H7 (cell line): ENCODE measurements around the gene CPED1. TPM values are rescaled to one million over a fixed set of nuclear protein-coding genes. Genes with fewer than 3 reads are reported as not detected.

Experiments
- DNase-seq: peaks from one replicate; pipeline ENCODE4 v3.0.0; 2012
- H3K27me3 ChIP-seq: 2 replicates; pipeline ENCODE4 v1.6.0; 2011; ENCODE audit warnings: mild to moderate bottlenecking, low read length; ENCODE audit not compliant: control insufficient read depth, insufficient read depth
- H3K36me3 ChIP-seq: replicated peaks from 2 replicates; pipeline ENCODE4 v1.5.1; 2011; ENCODE audit warnings: low read length; ENCODE audit not compliant: control insufficient read depth, insufficient read depth
- H3K4me3 ChIP-seq: 2 replicates; pipeline ENCODE4 v1.5.1; 2011; ENCODE audit warnings: low read depth, mild to moderate bottlenecking, control low read depth, low read length, moderate library complexity; ENCODE audit not compliant: insufficient read depth
- total RNA-seq: library from RNA; depleted of rRNA; stranded (reverse); fragments of >200 nt; shearing (Covaris generic); gene quantifications from 2 replicates; pipeline ENCODE4 v1.2.3, GENCODE V29; 2014

CPED1 gene
- total RNA-seq, 1 experiment from 2014 or later = not detected

DNA sequence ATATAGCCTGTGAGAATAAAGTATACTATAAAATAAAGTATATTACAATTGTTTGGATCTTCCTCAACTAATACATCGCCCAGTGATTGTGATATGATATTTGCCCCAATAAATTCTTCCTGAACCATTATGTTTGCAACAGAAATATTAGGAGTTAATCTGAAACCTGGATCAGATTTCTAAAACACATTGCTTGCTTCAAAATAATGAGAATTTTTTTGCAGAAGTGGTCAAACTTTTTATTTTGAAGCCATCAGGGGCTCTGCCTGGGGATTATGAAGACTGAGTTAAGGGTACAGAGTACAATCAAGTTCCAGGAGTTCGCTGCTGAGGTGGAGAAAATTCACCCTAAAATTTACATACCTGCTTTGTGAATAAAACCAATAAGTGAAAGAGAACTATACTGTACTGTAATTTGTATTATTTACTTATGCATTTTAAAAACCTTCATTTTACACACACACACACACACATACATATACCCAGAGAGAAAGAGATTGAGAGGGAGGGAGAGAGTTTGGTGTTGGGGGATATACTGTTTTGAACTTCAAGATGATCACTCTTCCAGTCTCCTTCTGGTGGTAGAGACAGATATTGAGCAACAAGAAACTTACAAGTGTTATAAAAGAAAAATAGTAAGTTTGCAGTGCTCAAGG lies 91.9 kb downstream of the CPED1 start:
- H3K4me3 ChIP-seq = no peak overlapping the region
- no peak for DNase-seq
- no peaks in the 10 kb centered on the region for H3K27me3 ChIP-seq
- no peaks in the 10 kb centered on the region for H3K36me3 ChIP-seq

DNA sequence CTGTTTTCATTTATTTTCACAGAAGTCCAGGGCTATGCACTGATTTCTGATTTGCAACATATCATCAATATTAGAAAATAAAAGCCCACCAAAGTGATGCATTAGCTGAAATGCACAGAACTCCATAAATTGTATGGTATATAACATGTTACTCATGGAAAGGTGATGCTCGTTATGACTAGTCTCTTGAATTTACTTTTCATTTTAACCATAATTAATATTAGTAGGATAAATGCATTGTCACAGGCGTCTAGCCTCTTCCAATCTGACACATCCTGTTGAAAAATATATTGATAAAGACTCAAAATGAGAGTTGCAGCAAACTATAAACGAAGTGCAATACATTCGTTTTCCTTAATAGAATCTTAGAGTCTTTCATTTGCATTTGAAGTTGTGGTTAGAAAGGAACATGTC lies 92.4 kb downstream of the CPED1 start:
- Histone ChIP-seq H3K27me3 (no peaks in the 10 kb centered on the region), H3K36me3 (no peaks in the 10 kb centered on the region), H3K4me3 (no peak overlapping the region)
- no peak for DNase-seq

DNA sequence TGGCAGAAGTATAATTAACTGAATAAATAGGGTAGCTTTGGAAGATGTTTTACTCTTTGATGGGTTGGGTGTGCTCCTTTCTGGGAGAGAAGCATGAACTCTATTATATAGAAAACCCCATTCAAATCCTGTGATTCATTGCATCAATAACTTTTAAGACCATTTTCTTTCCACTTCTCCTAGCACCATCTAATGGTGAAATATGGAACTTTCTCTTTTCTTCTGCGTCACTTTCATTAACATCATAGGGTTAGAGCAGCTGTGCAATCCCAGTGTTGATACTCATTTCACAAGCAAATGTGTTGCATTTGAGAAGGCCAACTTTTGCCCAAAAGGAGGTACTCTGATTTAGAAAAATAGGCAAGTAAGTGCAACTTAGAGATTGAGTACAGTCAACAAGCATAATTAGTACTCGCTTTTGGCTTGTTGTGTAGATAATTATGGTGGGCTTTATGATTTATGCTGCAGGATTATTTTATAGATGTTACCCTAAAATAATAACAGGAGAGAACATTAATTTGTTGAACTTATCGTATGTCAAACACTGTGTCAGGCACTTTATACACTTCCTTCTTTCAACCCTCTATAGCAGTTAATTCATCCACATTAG lies 92.9 kb downstream of the CPED1 start:
- Histone ChIP-seq H3K36me3 (no peaks in the 10 kb centered on the region), H3K27me3 (no peaks in the 10 kb centered on the region), H3K4me3 (no peak overlapping the region)
- peak; percentile 9 for DNase-seq

DNA sequence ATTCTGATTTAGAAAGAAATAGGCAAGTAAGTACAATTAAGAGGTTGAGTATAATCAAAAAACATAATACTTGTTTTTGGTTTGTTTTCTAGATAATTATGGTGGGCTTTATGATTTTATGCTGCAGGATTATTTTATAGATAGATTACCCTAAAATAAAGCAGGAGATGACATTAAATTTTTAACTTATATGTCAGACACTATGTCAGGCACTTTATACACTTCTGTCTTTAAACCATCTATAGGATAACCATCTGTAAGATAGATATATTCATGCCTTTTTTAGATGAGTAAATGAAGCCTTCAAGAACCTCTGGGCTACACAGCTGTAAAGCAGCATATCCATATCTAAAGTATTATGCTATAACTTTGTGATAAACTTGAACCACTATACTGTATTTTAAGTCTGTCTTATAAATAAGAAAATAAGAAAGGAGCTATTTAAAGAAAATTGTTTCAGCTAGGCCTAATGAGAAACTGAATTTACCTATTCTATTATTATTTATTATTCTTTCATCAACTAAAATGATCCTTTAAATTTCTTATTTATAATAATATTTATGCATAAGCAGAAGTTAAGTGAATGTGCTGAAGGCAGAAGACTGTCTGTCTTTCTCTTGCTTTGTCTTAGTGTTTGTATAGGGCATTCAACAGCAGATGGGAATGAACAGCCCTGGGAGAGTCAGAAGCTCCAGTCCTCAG lies 94.0 kb downstream of the CPED1 start:
- no peak for DNase-seq
- Histone ChIP-seq H3K27me3 (no peaks in the 10 kb centered on the region), H3K36me3 (no peaks in the 10 kb centered on the region), H3K4me3 (no peak overlapping the region)

DNA sequence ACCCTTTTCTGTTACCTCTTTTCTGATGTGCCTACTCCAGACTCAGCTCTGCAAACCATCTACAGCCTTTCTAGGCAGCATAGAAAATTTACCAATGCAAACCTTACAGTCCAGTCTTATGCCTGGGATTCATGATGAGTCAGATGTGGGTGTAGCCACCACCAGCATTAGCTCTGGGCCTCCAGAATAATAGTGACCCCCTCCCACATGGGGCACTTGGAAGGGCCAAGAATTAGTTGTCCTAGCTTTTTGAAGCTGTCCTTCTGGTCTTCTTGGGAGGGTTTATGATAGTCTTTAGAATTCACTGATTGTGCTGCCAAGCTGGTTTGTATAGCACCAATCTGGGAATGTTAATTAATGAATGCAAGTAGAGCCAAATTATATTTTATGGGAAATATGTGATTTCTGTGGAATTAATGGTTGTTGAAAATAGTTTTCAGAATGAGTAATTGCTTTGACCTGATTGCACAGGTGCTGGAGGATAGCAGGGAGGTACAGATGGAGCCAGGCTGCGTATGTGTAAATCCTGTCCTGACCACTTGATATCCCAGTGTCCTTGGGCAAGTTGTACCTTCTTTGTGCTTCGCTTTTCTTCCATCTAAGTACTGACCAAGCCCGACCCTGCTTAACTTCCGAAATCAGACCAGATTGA lies 94.8 kb downstream of the CPED1 start:
- no peak for DNase-seq
- H3K36me3 ChIP-seq = no peaks in the 10 kb centered on the region
- no peaks in the 10 kb centered on the region for H3K27me3 ChIP-seq
- H3K4me3 ChIP-seq = no peak overlapping the region

DNA sequence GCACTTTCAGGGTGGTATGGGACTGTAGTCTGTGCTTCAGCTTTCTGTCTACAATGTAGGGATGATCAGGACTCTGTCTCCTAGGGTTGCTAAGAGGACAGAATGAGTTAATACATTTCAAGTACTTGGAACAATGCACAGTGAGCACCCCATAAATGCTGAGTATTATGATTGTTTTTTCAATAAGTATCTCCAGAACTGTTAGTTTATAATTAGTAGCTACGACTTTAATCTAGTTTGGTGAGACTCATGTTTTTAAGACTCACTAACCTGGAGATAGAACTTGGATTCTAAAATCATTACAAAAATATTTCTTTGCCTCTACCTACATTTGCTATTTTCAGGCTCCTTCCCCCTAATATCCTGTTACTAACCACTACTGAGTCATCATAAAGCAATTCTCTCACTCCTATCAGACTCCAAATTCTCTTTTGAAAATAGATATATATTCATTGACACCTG lies 95.3 kb downstream of the CPED1 start:
- Histone ChIP-seq H3K4me3 (no peak overlapping the region), H3K27me3 (no peaks in the 10 kb centered on the region)
- no peak for DNase-seq

DNA sequence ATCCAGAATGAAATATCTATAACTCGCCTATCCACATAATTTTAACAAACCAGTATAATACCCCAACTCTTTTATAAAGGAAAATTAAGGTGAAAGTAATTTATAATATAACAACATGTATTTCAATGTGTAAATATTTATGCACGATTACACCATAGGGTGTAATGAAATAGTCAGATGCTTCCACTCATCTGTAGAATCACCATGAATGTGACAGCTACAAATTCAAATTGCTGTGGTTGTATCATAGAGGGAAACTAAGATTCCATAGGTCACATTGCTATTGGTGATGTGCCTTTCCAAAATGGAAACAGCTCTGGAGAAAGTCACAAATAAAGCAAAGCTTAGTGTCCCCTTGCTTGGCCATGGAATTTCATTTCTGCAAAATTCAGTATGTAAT lies 95.7 kb downstream of the CPED1 start:
- Histone ChIP-seq H3K4me3 (no peak overlapping the region), H3K36me3 (no peaks in the 10 kb centered on the region), H3K27me3 (no peaks in the 10 kb centered on the region)
- no peak for DNase-seq

More for the DNA sequence above, 95.3 kb downstream of the CPED1 start:
- H3K36me3 ChIP-seq = no peaks in the 10 kb centered on the region

DNA sequence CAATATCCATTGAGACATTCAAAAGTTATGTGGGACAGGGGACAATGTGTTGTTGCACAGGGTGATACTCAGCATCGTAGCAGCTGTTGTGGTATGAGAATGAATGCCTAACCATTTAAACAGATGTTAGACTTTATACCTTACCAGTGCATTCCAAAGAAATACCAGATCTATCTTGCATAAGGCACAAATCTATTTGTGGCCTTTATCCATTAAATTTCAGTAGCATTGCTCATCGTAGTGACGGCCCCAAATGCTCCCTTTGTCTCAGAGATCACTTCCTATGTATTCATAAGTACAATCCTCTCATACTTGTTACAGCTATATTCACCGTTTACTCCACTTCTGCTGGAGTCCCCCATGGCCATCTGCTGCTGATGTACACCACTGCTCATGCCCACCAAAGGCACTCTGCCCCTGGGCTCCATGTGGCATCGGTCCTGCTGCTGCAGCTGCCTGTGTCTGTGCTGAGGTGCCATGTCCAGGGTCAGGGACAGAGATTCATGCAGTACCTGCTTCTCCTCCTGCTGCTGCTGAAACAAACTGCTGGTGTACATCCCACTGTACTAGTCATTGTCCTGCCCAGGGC lies 96.3 kb downstream of the CPED1 start:
- Histone ChIP-seq H3K4me3 (no peak overlapping the region), H3K36me3 (no peaks in the 10 kb centered on the region), H3K27me3 (no peaks in the 10 kb centered on the region)
- DNase-seq = no peak

DNA sequence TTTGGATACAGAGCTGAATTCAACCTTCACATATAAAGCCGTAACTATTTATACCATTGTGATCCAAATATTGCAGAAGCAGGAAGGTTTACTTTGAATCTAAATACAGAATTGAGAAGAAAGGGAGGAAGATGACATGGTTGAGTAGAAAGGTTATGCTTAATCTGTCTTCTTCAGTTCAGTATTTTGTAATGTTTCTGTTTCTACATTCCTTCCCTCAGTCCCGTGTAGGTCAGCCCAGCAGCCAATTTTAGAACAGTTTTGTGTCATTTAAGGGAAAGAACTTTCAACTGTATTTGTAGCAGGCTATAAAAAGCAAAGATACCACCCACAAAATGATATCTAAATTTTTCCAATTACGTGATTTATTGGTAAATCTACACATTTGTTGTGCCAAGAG lies 97.4 kb downstream of the CPED1 start:
- no peaks in the 10 kb centered on the region for H3K36me3 ChIP-seq
- no peak overlapping the region for H3K4me3 ChIP-seq
- H3K27me3 ChIP-seq = no peaks in the 10 kb centered on the region
- no peak for DNase-seq

DNA sequence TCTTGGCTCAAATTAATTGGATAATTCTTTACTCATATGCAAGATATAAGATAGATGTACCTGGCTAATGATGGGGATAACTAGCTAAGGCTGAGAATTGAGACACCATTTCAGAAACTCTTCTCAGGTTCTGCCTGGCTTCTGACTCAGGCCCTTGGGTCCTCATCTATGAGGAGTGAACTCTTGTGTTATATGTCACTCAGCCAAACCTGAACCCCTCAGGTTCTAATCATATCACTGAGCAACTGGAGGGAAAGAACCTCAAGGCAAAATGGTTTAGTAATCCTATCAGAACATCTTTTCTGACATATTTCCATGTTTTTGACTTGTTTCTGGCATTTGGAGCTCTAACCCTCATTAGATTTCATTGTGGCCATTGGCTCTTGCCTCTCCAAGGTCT lies 100.4 kb downstream of the CPED1 start:
- no peaks in the 10 kb centered on the region for H3K27me3 ChIP-seq
- no peaks in the 10 kb centered on the region for H3K36me3 ChIP-seq
- H3K4me3 ChIP-seq = no peak overlapping the region
- no peak for DNase-seq

DNA sequence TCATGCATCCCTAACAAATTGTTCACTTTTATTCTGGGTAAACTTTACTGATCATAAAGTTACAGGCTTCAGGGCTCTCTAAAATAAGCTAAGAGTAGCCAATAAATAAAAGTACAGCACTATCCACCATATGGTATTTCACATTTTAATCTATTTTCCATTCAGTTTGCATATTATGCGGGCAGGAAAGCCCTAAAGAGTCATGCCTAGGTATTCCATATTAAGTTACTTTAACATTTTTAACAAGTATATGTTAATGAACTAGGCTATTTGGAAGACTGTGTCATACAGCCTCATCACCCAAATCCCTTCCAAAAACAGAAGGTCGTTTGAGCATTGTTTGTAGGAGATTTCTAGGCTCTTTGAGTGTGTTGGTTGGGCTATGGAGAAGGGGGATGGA lies 106.3 kb downstream of the CPED1 start:
- Histone ChIP-seq H3K27me3 (no peaks in the 10 kb centered on the region), H3K36me3 (no peaks in the 10 kb centered on the region), H3K4me3 (no peak overlapping the region)
- no peak for DNase-seq

DNA sequence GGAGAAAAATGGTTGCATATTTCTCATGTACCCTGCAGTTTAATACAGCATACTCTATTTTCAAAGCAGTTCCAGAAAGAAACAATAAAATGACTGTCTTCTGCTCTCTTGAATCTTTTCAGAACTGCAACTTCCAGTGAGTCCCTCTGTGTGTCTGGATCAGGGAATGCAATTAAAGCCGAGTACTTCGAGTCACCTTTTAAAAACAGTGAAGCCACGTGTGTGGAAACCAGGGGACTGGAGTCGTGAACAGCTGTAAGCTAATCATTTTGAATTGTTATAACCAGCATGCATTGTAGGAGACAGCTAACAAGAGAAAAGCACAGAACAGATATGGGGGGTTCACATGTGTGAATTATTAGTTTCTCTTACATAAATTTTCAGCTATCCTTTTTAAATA lies 109.1 kb downstream of the CPED1 start:
- no peak for DNase-seq
- no peaks in the 10 kb centered on the region for H3K36me3 ChIP-seq
- H3K4me3 ChIP-seq = no peak overlapping the region
- H3K27me3 ChIP-seq = no peaks in the 10 kb centered on the region

DNA sequence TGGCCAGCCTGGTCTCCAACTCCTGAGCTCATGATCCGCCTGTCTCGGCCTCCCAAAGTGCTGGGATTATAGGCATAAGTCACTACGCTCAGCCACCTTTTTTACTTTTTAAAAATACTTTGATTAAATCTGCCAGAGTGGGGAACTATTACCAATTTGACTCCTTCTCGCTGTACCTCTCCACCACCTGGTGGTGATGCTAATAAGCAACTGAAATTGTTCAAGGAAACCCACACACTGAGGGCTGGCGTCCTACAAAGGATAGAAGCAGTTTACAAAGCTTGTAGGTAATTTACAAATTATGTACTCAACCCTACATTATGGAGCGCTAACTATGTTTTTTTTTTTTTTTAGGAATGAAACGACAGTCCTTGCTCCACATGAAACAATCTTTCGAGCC lies 111.1 kb downstream of the CPED1 start:
- H3K36me3 ChIP-seq = no peaks in the 10 kb centered on the region
- H3K4me3 ChIP-seq = no peak overlapping the region
- DNase-seq = peak; percentile 1
- H3K27me3 ChIP-seq = no peaks in the 10 kb centered on the region

DNA sequence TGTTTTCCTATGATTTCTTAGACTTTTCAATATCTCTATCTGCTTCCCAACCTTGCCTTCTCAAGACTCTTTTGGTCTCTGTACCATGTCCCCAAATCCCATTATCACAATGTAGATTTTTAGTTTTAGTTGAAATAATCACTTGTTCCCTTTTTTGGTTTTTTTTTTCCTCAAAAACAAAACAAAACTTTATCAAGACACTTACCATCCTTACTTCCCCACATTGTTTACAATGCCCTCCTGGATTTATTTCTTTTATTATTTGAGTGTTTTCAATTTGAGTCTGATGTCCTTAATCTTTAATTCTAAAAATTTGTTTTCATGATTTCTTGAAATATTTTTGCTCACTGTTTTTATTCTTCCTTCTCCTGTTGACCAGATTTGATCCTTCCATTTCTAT lies 112.6 kb downstream of the CPED1 start:
- H3K4me3 ChIP-seq = no peak overlapping the region
- no peak for DNase-seq
- H3K27me3 ChIP-seq = no peaks in the 10 kb centered on the region
- H3K36me3 ChIP-seq = no peaks in the 10 kb centered on the region
